HCT116 (cell line): ENCODE results near the gene PLCXD1.

ENCODE experiments used
- POLR2A ChIP-seq: IDR thresholded peaks from 2 replicates; pipeline ENCODE4 v1.7.0; 2011; ENCODE audit warnings: borderline replicate concordance; ENCODE audit not compliant: insufficient read depth, insufficient read length; ENCODE audit errors: extremely low read depth
- REST ChIP-seq: IDR thresholded peaks from 2 replicates; pipeline ENCODE4 v1.6.1; 2012; ENCODE audit warnings: low read depth
- ZBTB33 ChIP-seq: IDR thresholded peaks from 2 replicates; pipeline ENCODE4 v1.6.1; 2011; ENCODE audit warnings: mild to moderate bottlenecking, low read length, moderate library complexity; ENCODE audit not compliant: insufficient replicate concordance; ENCODE audit errors: extremely low read depth
- TF ChIP-seq, protein P1 (sequence below), 3 experiments: fragments of 200-600 bp in 1 of 3; sonication (generic) in 1 of 3; IDR thresholded peaks in 2 of 3; conservative IDR thresholded peaks in 1 of 3; 2 replicates each; pipeline ENCODE4 v1.5.1; 2012 to 2017; ENCODE audit warnings: low read depth in 2 of 3, low read length in 2 of 3, antibody characterized with exemption in 1 of 3, borderline replicate concordance in 1 of 3, control low read depth in 1 of 3, mild to moderate bottlenecking in 1 of 3, mixed read lengths in 1 of 3, mixed run types in 1 of 3, moderate library complexity in 1 of 3; ENCODE audit not compliant: insufficient read depth in 1 of 3

DNA sequence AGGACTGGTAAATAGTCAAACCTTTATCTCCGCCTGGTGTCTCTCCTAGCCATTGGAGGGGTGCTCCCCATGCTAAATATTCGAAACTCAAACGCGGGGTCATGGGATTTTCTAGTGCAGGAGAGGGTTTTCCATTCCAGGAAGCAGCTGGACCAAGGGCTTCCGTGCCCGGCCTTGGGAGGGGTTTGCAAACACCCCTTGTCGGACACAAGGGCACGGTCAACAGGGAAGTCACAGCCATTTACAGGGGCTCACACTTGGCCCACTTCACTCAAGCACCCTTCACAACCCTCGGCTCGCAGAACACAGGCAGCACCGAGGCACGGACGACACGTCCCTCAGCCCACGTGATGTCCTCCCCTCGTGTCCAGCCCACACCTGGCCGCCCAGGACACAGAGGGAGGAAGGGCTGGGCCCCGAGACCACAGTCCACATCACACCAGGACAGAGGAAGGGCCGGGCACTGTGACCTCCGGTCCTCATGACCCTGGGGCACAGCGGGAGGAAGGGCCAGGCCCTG lies 10.3 kb upstream of the PLCXD1 start:
- TF ChIP-seq, protein P1, sequence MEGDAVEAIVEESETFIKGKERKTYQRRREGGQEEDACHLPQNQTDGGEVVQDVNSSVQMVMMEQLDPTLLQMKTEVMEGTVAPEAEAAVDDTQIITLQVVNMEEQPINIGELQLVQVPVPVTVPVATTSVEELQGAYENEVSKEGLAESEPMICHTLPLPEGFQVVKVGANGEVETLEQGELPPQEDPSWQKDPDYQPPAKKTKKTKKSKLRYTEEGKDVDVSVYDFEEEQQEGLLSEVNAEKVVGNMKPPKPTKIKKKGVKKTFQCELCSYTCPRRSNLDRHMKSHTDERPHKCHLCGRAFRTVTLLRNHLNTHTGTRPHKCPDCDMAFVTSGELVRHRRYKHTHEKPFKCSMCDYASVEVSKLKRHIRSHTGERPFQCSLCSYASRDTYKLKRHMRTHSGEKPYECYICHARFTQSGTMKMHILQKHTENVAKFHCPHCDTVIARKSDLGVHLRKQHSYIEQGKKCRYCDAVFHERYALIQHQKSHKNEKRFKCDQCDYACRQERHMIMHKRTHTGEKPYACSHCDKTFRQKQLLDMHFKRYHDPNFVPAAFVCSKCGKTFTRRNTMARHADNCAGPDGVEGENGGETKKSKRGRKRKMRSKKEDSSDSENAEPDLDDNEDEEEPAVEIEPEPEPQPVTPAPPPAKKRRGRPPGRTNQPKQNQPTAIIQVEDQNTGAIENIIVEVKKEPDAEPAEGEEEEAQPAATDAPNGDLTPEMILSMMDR (IDR thresholded peaks at IDR 0.05 in 2 of 3, conservative IDR thresholded peaks at IDR 0.05 in 1 of 3; ENCODE audit: borderline replicate concordance in 1 of 3, insufficient read depth in 1 of 3, low read depth in 2 of 3, low read length in 2 of 3), result no peak
- no peak for TF ChIP-seq POLR2A
- no peak for TF ChIP-seq ZBTB33
- no peak for TF ChIP-seq REST
